VCaP (cell line): ENCODE measurements around the gene NTN1.

Experiments used
- H3K27ac ChIP-seq: fragments of 450-650 bp; 2 replicates; pipeline ENCODE4 v1.5.1; 2017
- TF ChIP-seq, protein P1 (sequence below): fragments of 450-650 bp; conservative IDR thresholded peaks from 2 replicates; pipeline ENCODE4 v1.5.1; 2017; ENCODE audit warnings: mild to moderate bottlenecking, moderate library complexity

Gene NTN1

DNA sequence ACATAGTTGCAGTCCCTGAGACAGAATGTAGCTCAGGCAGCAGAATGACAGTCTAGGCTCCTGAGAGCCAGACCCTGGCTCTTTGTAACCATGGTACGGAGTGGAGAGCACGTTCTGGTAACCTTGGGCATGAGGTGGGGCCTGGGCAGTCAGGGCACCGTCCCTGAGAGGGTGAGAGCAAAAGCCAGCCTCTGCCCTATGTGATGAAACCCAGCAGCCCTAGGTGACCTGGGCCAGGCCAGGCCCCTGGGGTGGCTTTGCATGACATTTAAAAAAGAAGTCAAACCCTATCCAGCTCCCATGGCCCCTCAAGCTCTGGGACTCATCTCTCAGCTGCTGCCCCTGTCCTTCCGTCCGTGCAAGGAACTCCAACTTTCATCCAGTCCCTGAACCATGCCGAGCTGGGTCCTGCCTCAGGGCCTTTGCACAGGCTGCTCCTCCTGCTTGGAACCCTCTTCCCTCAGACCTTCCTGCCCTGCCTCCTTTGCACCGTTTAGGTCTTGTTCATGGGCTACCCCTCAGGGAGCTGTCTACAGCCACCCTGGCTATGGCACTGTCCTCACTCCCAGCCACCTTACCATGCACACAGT is 188.6 kb downstream of the NTN1 start:
- TF ChIP-seq, protein P1, sequence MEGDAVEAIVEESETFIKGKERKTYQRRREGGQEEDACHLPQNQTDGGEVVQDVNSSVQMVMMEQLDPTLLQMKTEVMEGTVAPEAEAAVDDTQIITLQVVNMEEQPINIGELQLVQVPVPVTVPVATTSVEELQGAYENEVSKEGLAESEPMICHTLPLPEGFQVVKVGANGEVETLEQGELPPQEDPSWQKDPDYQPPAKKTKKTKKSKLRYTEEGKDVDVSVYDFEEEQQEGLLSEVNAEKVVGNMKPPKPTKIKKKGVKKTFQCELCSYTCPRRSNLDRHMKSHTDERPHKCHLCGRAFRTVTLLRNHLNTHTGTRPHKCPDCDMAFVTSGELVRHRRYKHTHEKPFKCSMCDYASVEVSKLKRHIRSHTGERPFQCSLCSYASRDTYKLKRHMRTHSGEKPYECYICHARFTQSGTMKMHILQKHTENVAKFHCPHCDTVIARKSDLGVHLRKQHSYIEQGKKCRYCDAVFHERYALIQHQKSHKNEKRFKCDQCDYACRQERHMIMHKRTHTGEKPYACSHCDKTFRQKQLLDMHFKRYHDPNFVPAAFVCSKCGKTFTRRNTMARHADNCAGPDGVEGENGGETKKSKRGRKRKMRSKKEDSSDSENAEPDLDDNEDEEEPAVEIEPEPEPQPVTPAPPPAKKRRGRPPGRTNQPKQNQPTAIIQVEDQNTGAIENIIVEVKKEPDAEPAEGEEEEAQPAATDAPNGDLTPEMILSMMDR = no peak

DNA sequence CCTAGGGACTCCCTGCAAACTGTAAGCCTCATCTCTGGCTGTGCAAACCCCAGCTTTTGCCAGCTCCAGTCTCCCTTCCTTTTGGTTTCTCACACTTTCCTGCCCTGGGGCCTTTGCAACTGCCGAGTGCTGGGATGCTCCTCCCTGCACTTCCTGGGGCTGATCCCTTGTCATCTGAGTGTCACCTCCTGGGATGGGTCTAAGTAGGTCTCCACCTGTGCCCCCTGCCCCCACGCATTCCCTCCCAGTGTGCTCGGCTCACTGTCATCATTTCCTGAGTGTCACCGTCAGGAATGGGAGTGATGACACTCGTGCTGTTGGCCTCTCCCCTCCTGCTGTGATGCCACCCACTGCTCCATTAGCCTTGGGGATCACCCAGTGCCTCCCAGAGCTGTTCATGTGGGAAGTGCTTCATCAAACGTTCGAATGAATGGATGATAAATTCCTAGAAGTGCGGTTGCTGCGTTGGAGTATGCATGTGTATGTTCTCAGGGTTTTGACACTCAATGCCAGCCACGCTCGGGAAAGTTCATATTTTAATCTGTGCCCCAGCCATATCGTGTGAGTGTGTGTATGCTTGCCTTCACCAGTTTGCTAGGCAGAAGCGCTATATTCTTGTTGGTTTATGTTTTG is 189.9 kb downstream of the NTN1 start:
- TF ChIP-seq, protein P1 = no peak
- H3K27ac ChIP-seq = no peak overlapping the region

More for the DNA sequence above, 188.6 kb downstream of the NTN1 start:
- no peak overlapping the region for H3K27ac ChIP-seq

DNA sequence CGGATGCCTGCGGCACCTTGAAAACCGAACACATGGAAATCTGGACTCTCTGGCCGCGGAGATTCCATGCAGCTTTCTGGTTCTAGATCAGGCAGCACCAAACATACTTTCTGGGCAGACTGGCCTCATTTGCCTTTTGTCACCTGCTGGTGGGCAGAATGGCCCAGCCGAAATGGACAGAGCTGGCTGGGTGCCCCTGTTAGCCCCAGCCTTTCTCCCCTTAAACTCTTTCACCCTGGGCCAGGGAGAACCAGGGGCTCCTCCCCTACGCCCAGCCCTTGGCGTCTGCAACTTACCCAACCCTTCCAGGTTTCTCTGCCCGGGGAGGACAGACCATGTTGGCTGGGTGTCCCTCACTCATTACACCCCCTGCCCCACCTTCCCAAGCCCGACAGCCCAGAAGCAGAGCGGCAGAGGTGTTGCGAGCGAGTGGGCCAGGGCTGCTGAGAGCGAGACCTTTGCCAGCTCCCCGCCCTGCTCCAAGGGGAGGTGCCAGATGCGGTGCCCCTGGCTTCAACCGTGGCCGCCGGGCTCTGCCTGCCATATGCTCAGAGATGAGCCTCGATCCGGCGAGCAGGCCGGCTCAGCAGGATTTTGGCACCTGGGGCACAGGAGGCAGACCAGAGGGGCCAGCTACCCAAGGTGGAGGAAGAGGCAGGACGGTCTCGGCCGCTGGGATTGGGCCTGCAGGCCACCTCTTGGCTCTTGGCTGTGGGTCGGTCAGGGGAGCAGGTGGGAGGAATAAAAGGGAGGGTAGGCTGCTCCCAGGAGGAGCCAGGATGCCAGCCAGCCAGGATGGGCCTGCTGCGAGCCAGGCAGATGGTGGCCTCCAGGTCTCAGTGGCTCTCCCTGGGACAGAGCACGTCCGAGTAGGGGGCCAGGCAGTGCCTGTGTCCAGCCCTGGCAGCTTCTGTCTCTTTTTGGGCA is 191.3 kb downstream of the NTN1 start:
- H3K27ac ChIP-seq = no peak overlapping the region
- TF ChIP-seq, protein P1 = no peak

DNA sequence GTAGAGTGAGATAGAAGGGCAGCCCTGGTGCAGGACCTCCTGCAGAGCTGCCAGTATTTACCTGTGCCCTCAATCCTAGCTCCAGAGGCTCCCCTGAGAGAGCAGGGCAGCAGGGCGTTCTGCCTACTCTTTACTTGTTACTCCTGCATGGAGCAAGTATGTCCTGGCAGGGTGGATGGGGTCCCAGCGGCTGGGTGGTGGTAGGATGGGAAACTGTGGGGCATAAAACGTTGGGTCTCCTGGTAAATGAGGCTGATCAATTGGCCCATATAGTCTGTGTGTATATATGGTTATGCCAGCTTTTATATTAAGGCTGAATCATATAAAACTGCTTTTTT is 192.0 kb downstream of the NTN1 start:
- TF ChIP-seq, protein P1 = no peak

DNA sequence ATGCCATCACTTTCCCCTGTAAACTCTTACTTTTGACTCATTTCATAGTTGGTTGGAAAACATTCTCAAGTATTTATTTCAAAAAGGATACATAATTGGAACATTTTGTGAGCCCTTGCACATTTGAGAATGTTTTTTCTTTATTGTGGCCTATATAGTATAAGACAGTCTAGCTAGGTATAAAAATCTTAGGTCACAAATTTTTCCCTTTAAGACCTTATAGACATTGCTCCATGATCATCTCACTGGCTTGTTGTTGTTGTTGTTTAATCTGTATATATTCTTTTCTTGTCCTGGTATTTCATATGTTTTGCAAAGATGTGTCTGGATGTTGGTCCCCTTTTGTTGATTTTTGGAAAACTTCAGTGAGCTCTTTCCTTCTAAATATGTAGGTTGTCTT is 194.2 kb downstream of the NTN1 start:
- TF ChIP-seq, protein P1 = no peak
- H3K27ac ChIP-seq = no peak overlapping the region

More for the DNA sequence above, 192.0 kb downstream of the NTN1 start:
- H3K27ac ChIP-seq = no peak overlapping the region

DNA sequence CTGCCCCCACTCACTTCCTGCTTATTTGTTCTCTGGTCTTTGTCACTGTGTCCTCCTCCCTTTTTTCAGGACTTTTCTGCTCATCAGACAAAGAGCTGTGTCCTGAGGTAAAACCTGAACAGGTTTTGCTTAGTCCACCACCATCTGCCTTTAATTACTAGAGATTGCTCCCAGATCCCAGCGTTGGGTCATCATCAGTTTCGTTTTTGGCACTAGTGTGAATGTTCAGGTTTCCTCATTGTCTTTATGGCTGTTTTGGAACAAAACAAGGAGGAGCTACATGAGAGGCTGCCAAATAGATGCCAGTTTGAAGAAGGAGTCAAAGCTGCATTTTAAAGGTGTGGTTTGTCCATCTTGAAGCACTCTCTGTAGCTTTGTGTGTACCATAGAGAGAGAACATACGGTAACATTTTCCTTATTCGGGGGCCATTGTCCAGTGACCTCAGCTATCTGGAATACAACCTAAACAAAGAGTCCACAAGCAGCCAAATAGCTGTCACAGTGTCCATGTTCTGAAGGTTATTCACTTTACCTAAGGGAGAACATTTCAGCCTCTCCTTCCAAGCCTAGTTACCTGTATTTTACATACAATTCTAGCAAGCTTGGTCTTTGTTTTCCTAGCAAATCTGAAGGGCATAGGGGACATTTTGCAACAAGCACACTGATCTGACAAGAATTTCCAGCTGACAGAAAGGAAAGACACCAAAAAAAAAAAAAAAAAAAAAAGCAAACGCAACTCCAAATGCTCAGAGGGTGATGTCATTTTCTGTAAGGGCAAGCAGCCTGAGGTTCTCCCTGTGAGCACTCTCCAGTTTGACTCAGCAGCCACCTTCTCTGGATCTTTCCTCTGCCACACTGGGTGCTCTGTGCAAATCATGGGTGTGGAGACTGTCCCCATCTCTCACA is 196.1 kb downstream of the NTN1 start:
- no peak overlapping the region; the same call in 1 of the 2 replicates for H3K27ac ChIP-seq
- TF ChIP-seq, protein P1 = no peak
